Measurements from ENCODE around the gene TRIM44.

- TF ChIP-seq CTCF (conservative IDR thresholded peaks at IDR 0.05) (no peak), ZFX (IDR thresholded peaks at IDR 0.05) (no peak)
These were observed 135.8 kb downstream of the TRIM44 start for GRCh38 chr11:35798423-35798822.

Data from C4-2B (cell line).